ENCODE measurements around the gene ASTE1.
"Not testable (repeated sequence)": the region's sequence is repeated elsewhere in the genome, so short reads cannot be mapped to it uniquely, and the experiment has no call there.

Gene ASTE1

DNA sequence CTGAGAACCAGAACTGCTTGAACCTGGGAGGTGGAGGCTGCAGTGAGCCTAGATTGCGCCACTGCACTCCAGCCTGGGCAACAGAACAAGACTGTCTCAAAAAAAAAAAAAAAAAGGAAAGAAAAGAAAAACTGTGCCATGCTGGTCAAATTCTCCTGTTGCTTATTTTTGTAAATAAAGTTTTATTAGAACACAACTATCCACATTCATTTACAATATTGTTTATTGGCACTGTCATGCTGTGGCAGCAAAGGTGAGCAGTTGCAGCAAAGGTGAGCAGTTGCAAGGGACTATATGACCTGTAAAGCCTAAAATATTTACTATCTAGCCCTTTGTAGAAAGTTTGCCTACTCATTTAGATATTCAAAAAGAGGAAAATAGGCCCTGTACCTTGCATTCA lies 18.3 kb downstream of the ASTE1 start:
- no peak for DNase-seq

DNA sequence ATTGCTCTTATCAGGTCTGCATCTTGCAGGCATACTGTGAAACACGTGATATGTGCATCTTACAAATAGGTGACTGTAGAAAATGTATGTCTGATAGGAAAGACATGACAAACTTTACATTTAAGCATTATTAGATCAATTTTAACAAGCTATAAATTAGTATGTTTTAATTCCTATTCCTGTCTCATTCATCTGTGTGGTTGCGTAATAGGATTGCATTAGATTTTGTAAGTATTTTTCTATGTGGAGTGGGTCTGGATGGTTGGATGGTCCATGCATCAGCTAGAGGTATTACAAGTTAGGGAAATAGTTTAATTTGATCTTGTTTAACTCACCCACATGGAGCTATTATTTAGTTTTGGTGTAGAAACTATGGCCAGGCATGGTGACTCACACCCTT lies 18.8 kb downstream of the ASTE1 start:
- no peak for DNase-seq

DNA sequence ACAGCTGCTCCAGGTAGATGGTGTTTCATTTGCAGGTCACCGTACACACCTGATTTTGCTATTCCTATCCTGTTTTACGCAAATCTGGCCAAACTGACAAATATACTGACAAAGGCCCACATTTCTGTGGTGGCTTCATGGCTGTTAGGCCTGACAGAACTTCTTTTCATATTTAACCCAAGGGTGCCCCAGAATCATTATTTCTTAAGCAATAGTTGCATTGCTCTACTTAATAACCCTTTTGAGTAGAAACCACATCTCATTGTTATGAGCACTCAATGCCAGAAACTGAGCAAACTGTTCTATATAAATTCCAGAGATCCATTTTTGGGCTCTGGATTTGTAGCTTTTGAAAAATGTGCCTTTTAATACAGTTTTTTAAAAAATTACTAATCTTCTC lies 19.4 kb downstream of the ASTE1 start:
- no peak for DNase-seq

DNA sequence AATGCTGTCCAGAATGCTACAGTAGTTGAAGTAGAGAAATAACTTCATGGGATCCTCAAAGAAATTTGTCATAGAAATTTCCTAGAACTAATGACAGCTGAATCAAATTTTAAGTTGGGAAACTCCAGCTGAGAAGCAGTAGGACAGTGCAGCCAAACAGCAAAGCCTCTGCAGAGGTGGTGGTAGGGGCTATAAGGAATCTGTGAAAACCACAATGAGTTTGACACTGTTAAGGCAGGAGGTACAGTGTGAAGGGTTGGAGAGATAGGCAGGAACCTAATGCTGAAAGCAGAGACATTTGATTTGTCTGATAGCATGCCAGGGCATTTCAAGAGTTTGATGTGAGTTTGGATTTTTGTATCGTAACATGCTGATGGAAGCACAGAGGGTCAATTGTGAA lies 22.0 kb downstream of the ASTE1 start:
- no peak for DNase-seq

DNA sequence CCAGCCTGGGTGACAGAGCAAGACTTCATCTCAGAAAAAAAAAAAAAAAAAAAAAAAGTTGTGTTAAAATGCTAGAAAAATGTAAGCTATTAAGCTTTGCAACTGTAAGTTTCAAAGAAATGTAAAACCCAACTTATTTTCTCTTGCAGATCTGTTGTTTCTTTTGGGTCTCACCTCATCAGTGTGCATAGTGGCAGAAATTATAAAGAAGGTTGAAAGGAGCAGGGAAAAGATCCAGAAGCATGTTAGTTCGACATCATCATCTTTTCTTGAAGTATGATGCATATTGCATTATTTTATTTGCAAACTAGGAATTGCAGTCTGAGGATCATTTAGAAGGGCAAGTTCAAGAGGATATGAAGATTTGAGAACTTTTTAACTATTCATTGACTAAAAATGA lies 25.6 kb downstream of the ASTE1 start:
- no peak for DNase-seq

DNA sequence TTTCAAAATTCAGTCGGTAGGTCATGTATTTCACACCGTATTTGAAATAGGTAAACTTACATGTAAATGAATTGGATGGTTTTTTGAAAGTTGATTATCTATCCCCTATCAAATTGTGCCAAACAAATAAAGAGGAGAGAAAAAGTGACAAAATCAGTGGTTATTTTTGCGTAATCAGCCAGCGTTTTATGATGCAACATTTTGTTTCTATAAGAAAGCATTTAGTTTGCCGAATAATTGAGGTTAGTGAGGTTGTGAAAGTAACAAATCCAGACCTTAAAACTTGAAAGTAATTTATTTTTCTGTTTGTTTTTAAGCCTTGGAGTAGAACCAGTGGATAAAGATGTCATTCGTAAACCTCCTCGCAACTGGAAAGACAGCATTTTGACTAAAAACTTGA lies 29.3 kb downstream of the ASTE1 start:
- DNase-seq: no peak

DNA sequence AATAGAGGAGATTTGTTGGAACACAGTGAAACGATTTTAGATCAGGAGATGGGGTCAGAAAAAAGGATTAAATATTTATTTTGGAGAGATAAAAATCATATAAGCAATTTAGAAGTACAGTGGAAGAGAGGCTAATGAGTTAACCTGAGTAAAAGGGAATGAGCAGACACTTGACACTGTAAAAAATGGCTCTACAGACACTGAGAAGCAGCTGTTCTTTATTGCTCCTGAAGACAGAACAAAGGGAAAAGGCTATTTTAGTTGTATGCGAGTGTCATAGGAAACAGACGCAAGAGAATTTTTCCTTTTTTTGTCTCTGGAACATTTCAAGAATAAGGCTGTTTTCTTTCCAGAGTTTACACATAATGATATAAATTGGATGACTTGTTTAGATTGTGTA lies 34.3 kb downstream of the ASTE1 start:
- DNase-seq: no peak

DNA sequence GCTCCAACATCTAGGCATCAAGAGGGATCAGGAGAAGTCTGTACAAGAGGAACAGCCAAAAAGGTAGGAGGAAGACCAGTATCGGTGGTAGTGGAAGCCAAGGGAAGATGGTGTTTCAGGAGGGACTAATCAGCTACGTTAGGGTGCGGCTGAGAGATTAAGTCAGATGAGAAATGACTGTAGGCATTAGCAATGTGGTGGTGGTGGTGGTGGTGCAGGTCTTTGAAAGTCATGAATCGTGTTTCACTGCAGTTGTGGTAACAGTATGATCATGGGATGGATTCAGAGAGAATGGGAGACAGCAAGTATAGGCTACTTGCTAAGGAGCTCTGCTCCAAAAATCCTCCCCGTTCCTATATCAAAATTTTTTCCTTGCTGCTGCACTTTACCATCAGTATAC lies 35.5 kb downstream of the ASTE1 start:
- no peak for DNase-seq

DNA sequence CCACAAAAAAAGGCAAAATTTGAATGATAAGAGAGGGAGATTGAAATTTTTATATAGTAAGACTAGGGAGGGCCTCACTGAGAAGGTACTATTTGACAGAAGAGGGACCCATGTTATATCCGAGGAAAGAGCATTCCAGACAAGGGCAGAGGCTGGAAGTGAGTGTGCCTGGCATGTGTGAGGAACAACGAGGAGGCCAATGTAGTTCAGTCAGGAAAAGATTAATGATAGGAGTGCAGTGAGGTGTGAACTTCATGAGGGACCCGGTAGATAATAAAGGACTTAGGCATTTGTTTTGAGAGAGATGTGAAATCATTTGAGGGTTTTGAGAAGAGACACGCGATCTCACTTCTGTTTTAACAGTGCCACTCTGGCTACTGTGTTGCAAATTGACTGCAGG lies 36.3 kb downstream of the ASTE1 start:
- no peak for DNase-seq

DNA sequence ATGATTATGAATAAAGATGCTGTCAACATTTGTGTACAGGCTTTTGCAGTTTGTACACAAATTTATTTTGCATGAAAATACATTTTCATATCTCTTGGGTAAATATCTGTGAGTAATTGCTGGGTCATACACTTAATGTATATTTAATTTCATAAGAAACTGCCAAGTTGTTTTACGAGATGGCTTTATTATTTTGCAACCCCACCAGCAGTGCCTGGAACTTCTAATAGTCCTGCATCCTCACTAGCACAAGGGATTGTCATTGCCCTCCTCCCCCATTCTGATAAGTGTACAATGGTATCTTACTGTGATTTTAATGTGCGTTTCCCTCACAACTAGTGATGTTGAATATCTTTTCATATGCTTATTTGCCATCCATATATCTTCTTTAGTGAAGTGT lies 45.2 kb downstream of the ASTE1 start:
- DNase-seq: no peak

DNA sequence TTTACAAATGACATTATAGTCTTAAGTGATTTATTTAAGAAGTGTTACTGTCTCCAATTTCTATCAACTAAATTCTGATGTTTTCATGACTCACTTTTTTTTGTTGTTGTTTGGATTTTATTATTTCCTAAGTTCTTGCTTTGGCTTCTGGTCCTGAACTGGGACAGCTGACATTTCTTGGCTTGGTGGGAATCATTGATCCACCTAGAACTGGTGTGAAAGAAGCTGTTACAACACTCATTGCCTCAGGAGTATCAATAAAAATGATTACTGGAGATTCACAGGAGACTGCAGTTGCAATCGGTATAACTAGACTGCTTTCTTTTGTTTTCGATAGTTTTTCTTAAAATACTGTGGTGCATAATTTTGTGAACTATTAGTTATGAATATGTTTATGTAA lies 47.5 kb downstream of the ASTE1 start:
- DNase-seq: no peak

DNA sequence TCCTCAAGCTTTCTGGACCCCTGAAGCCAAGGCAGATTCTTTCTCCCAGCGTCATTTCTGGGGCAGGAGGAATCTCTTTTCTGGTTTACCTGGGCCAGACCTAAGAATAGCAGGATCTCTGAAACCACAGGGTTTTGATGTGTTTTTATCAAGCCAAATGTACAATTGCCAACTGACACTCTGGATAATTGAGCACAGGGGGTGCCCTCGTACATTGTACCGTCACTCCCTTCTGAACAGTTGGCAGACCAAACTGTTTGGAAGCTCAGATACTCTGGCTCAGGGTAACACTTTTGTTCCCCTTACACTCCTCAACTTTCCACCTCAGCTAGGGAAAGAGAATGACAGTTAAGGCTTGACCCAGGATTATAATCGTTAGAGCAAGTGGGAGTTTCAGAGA lies 49.9 kb downstream of the ASTE1 start:
- DNase-seq: no peak

DNA sequence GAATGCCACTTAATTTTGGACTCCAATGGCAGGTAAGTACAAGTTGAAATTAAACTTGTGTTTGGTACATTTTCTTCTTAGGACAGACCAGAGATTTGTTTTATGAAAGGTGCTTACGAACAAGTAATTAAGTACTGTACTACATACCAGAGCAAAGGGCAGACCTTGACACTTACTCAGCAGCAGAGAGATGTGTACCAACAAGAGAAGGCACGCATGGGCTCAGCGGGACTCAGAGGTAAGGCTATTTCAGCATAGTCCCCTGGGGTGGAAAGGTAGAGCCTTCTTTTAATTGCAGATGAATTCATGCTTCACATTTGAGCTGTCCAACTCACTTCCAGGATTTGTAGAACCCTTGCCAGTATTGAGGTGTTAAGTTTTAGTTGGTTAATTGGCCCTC lies 51.4 kb downstream of the ASTE1 start:
- no peak for DNase-seq

DNA sequence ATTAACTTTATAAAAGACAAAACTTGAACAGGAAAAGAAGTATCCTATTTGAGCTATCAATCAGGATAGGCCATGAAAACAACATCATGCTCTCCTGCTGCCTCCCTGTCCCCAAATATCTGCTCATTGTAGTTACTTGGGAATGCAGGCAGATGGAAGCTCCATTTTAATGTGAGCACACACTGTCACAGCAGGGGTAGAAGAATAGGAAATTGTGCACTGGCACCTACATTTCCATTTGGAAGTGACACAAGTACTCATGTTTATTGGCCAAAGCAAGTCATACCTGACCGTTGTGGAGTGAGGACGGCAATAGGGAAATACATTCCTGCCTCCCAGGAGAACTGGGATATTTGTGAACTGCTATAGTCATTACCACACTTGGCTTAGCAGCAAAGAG lies 52.4 kb downstream of the ASTE1 start:
- DNase-seq: no peak

DNA sequence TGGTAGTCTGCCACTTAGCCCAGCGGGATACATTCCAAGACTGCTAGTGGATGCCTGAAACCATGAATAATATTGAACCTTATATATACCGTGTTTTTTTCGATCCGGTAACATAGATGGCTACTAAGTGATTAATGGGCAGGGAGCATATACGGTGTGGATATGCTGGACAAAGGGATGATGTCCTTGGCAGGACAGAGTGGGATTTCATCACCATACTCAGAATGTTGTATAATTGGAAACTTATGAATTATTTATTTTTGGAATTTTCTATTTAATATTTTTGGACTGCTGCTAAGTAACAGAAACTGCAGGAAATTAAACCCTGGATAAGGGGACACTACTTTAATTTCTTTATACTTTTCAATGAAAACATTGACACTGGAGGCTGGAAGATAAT lies 53.2 kb downstream of the ASTE1 start:
- no peak for DNase-seq

DNA sequence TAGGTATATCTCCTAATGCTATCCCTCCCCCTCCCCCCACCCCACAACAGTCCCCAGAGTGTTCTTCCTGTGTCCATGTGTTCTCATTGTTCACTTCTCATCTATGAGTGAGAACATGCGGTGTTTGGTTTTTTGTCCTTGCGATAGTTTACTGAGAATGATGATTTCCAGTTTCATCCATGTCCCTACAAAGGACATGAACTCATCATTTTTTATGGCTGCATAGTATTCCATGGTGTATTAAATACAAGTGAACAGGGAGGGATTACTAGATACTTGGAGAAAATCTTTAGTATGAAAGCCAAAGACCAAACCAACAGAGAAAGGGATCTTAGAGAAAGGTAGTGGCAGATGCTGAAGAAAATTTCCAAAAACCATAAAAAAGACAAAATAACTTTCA lies 54.0 kb downstream of the ASTE1 start:
- not testable (repeated sequence) for DNase-seq

DNA sequence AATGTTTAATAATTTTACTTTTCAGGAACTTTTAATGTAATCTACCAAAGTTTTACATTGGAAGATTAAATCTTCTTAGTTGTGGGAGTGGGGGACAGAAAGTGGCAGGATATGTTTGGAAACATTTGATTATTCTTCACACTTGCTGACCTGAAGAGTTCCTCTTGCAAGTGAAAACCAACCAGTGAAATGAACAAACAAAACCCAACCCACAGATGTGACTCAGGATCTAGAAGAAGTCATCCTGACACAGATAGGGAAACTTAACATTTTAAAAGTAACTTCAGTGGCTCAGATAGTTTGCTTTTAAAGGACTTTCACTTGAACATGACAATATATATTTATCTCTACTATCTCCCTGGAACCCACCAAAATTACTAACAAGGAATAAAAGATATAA lies 55.4 kb downstream of the ASTE1 start:
- DNase-seq: no peak

DNA sequence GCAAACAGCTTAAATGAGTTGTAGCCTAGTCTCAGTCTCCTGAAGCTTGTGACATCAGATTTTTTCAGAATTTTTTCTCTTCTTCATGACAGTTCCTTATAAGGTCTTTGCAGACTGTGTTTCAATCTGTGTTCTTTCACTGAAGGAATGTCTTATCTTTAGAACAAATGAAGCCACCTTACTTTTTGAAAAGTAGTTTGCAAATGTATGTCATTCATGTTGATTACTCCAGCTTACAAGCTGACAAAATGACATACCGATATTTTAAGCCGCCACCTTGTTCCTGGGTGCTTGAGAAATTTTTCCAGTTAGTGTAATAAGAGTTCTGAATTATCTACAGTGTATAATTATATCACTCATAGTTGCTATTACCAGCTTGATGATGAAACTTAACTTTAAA lies 57.0 kb downstream of the ASTE1 start:
- DNase-seq: no peak

DNA sequence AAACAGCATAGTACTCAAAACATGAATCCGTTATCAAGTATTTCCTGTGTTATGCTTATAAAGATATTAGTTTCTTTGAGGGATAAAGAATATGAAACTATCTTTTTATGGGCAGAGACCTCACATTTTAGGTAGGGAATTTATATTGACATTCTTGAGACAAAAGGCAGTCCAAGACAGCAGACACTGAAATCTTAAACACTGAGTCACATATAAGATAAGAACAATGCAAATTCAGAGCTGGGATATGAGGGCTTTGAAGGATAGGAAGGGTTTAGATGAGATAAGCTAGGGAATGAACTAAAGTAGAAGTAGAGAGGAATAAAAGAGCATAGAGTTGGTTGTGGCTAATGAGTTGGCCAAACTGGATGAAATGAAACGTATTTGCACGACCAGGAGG lies 58.4 kb downstream of the ASTE1 start:
- DNase-seq: no peak

DNA sequence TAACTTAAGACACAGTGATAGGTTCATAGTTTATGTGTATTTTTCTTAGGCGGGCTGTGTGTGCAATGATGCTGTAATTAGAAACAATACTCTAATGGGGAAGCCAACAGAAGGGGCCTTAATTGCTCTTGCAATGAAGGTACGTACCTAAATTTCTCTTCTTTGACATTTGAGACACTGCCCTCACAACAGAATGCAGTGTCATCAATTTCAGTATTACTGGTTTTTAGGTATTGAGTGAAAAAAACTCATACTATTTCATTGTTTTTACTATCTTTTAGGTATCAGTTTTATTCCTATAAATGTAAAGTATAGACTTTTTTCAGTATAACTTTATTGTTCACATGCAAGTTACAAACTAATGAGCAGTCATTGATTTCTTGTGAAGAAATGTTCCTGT lies 59.3 kb downstream of the ASTE1 start:
- DNase-seq: no peak

DNA sequence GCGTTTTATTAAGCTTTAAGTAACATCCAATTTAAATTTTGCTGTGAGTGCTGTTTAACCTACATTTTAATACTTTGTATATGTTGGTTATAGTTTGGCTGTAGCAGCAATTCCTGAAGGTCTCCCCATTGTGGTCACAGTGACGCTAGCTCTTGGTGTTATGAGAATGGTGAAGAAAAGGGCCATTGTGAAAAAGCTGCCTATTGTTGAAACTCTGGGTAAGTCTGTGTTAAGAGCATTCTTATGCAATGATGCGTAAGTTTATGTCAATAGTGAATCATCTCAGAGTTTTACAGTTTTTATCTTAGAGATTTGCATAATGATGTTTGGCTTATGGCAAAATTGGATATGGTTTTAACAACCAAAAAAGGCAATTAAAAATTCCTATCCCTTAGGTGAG lies 62.7 kb downstream of the ASTE1 start:
- no peak for DNase-seq
